GM12874 (cell line): ENCODE results near the gene ELOVL3.

Experiments
- CTCF ChIP-seq: IDR thresholded peaks from 2 replicates; pipeline ENCODE4 v1.5.1; 2011; ENCODE audit warnings: low read depth, mild to moderate bottlenecking, control low read depth, low read length, moderate library complexity; ENCODE audit not compliant: insufficient read depth

The ELOVL3 gene

DNA sequence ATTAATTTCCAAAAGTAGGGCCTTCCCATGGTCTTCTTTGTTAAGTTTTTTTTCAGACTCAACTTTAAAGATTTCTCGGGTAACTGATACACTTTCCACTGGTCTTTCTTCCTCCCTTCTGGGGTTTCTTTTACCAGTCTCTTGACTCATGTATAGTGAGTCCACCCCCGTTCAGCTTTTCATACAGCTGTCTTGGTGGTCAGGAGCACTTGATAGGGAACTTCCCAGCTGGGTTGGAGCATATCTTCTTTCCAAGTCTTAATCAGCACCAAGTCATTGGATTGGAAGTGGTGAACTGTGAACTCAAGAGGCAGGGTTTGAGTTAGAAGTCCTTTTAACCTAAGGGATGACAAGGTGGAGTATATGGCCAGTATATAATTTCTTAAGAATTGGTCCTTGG is 29.2 kb upstream of the ELOVL3 start:
- TF ChIP-seq CTCF, result no peak

- TF ChIP-seq CTCF, result no peak
These were observed 28.1 kb upstream of the ELOVL3 start for GRCh38 chr10:102198027-102198426.

DNA sequence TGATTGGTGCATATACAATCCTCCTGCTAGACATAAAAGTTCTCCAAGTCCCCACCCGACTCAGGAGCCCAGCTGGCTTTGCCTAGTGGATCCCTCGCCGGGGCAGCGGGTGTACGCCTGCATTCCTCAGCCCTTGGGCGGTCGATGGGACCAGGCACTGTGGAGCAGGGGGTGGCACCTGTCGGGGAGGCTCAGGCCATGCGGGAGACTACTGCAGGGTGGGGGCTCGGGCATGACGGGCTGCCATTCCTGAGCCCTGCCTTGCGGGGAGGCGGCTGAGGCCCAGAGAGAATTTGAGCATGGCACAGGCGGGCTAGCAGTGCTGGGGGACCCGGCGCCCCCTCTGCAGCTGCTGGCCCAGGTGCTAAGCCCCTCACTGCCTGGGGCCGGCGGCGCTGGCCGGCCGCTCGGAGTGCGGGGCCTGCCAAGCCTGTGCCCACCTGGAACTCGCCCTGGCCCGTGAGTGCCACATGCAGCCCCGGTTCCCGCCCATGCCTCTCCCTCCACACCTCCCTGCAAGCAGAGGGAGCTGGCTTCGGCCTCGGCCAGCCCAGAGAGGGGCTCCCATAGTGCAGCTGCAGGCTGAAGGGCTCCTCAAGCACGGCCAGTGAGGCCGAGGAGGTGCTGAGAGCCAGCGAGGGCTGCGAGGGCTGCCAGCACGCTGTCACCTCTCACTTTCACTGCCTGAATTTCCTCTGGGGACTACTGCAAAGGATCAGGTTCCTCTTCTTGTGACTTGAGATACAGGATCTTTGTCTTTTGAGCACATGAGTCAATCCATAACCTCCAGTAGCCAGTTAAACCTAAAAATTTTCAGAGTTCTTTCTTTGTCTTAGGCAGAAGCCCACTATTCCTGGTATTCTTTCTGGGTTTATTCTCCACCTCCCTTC is 25.1 kb upstream of the ELOVL3 start:
- TF ChIP-seq CTCF, result no peak

DNA sequence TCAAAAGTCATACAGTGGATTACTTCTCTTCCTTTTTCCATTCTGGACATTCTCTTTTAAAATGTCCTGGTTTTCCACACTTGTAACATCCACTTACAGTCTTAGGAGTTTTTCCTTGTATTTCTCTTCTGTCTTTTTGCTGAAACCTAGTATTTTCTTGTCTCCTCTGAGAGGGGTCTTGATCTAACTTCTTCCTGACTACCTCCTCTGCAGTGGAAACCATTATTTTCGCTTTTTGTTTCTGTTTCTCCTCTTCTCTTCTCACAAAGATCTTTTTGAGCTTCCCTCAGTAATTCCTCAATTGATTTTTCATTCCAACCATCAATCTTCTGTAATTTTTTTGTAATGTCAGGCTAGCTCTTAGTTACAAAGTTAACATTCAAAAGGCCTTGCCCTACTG is 23.7 kb upstream of the ELOVL3 start:
- TF ChIP-seq CTCF, result no peak

GRCh38 chr10:102208311-102209035 is 17.6 kb upstream of the ELOVL3 start:
- no peak for TF ChIP-seq CTCF

DNA sequence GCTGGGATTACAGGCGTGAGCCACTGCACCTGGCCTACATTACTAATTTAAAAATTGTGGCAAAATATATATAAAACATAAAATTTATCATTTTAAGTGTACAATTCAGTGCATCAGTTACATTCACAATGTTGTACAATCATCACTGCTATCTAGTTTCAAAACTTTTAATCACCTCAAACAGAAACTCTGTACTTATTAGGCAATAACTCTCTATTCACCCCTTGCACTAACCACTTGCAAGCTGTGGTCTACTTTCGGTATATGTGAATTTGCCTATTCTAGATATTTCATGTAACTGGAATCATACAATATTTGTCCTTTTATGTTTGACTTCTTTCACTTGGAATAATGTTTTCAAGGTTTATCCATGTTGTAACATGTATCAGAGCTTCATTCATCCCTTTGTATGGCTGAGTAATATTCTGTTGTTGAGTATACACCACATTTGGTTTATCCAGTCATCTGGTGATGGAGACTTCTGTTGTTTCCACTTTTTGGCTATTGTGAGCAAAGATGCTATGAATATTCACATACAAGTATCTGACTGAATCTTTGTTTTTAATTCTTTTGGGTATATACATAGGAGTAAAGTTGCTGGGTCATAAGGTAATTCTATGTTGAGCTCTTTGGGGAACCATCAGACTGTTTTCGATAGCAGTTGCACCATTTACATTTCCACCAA is 14.3 kb upstream of the ELOVL3 start:
- TF ChIP-seq CTCF, result no peak

GRCh38 chr10:102219370-102219769 is 6.7 kb upstream of the ELOVL3 start:
- TF ChIP-seq CTCF, result no peak
